HepG2 (cell line): ENCODE results near the gene MT1F. TPM values are rescaled to one million over a fixed set of nuclear protein-coding genes. Genes with fewer than 3 reads are reported as not detected.

Experiments used
- DR1 ChIP-seq: sonication (generic); formaldehyde crosslinking; IDR thresholded peaks from 2 replicates; pipeline ENCODE4 v1.8.0; 2021; ENCODE audit warnings: mild to moderate bottlenecking, missing genetic modification reagents, inconsistent platforms
- FOXO1 ChIP-seq: sonication (generic); formaldehyde crosslinking; IDR thresholded peaks from 2 replicates; pipeline ENCODE4 v1.4.0; 2020; ENCODE audit warnings: missing genetic modification reagents
- HOXA7 ChIP-seq: sonication (generic); formaldehyde crosslinking; IDR thresholded peaks from 2 replicates; pipeline ENCODE4 v1.8.1; 2022; ENCODE audit warnings: mild to moderate bottlenecking, missing genetic modification reagents, moderate library complexity
- KDM1A ChIP-seq: IDR thresholded peaks from 2 replicates; pipeline ENCODE4 v1.6.1; 2016; ENCODE audit warnings: missing compliant biosample characterization
- PAX8 ChIP-seq: sonication (generic); formaldehyde crosslinking; IDR thresholded peaks from 2 replicates; pipeline ENCODE4 v1.8.0; 2022; ENCODE audit warnings: mild to moderate bottlenecking, missing genetic modification reagents, borderline replicate concordance
- RXRA ChIP-seq: sonication (generic); formaldehyde crosslinking; IDR thresholded peaks from 2 replicates; pipeline ENCODE4 v1.5.1; 2020; ENCODE audit warnings: missing genetic modification reagents
- SAP130 ChIP-seq: IDR thresholded peaks from 2 replicates; pipeline ENCODE4 v1.6.1; 2016; ENCODE audit warnings: low read depth
- SMAD3 ChIP-seq: sonication (generic); formaldehyde crosslinking; IDR thresholded peaks from 2 replicates; pipeline ENCODE4 v1.4.0; 2020; ENCODE audit warnings: missing genetic modification reagents
- TP53 ChIP-seq: sonication (generic); formaldehyde crosslinking; conservative IDR thresholded peaks from 2 replicates; pipeline ENCODE4 v1.4.0; 2020; ENCODE audit warnings: missing genetic modification reagents
- ZBTB1 ChIP-seq: sonication (generic); formaldehyde crosslinking; IDR thresholded peaks from 2 replicates; pipeline ENCODE4 v1.4.0; 2020; ENCODE audit warnings: missing genetic modification reagents, borderline replicate concordance
- ZFY ChIP-seq: sonication (generic); formaldehyde crosslinking; IDR thresholded peaks from 2 replicates; pipeline ENCODE4 v1.4.0; 2020; ENCODE audit warnings: missing genetic modification reagents
- ZMYM2 ChIP-seq: sonication (generic); formaldehyde crosslinking; IDR thresholded peaks from 2 replicates; pipeline ENCODE4 v1.8.0; 2022; ENCODE audit warnings: mild to moderate bottlenecking, missing genetic modification reagents
- ZMYM3 ChIP-seq: sonication (generic); formaldehyde crosslinking; IDR thresholded peaks from 2 replicates; pipeline ENCODE4 v1.5.1; 2020; ENCODE audit warnings: mild to moderate bottlenecking, missing genetic modification reagents
- ZNF768 ChIP-seq: sonication (generic); formaldehyde crosslinking; IDR thresholded peaks from 2 replicates; pipeline ENCODE4 v1.4.0; 2020; ENCODE audit warnings: missing genetic modification reagents
- polyA plus RNA-seq, 8 experiments: library from polyadenylated mRNA; depleted of rRNA in 3 of 8; stranded (reverse) in 7 of 8; unstranded in 1 of 8; fragments of >200 nt; fragmentation: Illumina TruSeq in 4 of 8; extraction: Trizol in 4 of 8; gene quantifications; 2 replicates each; pipeline versions ENCODE4 v1.2.1 to v1.2.3, GENCODE V29; 2011 to 2016; ENCODE audit warnings: low read depth in 4 of 8, missing spikeins in 1 of 8, mixed read lengths in 1 of 8; ENCODE audit not compliant: insufficient read depth in 1 of 8
- total RNA-seq, 5 experiments: library from RNA; depleted of rRNA; stranded (reverse); fragments of >200 nt; fragmentation: Illumina TruSeq; extraction: Trizol; gene quantifications; 2 replicates each; pipeline ENCODE4 v1.2.3, GENCODE V29; 2016; ENCODE audit warnings: low read depth in 1 of 5
- TF ChIP-seq, protein P1 (sequence below): sonication (generic); formaldehyde crosslinking; IDR thresholded peaks from 2 replicates; pipeline ENCODE4 v1.4.0; 2020; ENCODE audit warnings: missing genetic modification reagents
- TF ChIP-seq, protein P2 (sequence below): sonication (generic); formaldehyde crosslinking; IDR thresholded peaks from 2 replicates; pipeline ENCODE4 v1.4.0; 2020; ENCODE audit warnings: missing genetic modification reagents
- TF ChIP-seq, protein P3 (sequence below): sonication (generic); formaldehyde crosslinking; conservative IDR thresholded peaks from 2 replicates; pipeline ENCODE4 v1.4.0; 2020; ENCODE audit warnings: missing genetic modification reagents
- TF ChIP-seq, protein P4 (sequence below): sonication (generic); formaldehyde crosslinking; IDR thresholded peaks from 2 replicates; pipeline ENCODE4 v1.4.0; 2020; ENCODE audit warnings: missing genetic modification reagents, low read depth, mild to moderate bottlenecking, borderline replicate concordance
- TF ChIP-seq, protein P5 (sequence below): sonication (generic); formaldehyde crosslinking; IDR thresholded peaks from 2 replicates; pipeline ENCODE4 v1.5.1; 2020; ENCODE audit warnings: mild to moderate bottlenecking, missing genetic modification reagents, borderline replicate concordance
- TF ChIP-seq, protein P6 (sequence below): sonication (generic); formaldehyde crosslinking; IDR thresholded peaks from 2 replicates; pipeline ENCODE4 v1.4.0; 2020; ENCODE audit warnings: missing genetic modification reagents, mild to moderate bottlenecking, borderline replicate concordance

MT1F gene
- total and polyA plus RNA-seq, 2 of the 13 experiments (the other 11 are each of a cell fraction or from before 2014, with no cell fraction given) = 1.9 to 169 TPM

DNA sequence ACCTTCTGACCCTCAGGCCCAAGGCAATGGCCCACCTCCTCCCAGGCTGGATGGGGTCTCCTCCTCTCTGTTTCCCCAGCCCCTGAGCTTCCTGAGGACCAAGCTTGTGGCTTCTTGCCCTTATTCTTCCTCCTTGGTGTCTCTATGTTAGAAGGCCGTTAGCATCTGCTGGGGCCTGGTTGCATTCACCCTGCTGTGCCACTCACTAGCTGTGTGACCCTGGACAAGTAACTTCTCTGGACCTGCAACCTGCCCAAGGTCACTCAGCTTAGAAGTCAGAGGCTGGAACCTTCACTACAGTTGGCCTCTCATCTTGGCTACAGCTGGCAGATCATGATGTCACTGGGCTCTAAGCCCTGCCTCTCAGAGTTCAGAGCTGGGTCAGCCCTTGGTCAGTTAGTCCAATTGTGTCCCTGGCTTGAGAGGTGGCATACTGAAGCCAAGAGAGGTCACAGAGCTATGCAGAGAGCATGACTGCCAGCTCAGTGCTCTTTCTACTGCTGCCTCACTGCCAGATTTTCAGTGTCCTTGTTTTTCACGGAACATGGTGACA, 46.4 kb upstream of the MT1F start (continued):
- TF ChIP-seq, protein P1, sequence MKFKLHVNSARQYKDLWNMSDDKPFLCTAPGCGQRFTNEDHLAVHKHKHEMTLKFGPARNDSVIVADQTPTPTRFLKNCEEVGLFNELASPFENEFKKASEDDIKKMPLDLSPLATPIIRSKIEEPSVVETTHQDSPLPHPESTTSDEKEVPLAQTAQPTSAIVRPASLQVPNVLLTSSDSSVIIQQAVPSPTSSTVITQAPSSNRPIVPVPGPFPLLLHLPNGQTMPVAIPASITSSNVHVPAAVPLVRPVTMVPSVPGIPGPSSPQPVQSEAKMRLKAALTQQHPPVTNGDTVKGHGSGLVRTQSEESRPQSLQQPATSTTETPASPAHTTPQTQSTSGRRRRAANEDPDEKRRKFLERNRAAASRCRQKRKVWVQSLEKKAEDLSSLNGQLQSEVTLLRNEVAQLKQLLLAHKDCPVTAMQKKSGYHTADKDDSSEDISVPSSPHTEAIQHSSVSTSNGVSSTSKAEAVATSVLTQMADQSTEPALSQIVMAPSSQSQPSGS (CRISPR knock-in tag) = no peak
- TF ChIP-seq, protein P2, sequence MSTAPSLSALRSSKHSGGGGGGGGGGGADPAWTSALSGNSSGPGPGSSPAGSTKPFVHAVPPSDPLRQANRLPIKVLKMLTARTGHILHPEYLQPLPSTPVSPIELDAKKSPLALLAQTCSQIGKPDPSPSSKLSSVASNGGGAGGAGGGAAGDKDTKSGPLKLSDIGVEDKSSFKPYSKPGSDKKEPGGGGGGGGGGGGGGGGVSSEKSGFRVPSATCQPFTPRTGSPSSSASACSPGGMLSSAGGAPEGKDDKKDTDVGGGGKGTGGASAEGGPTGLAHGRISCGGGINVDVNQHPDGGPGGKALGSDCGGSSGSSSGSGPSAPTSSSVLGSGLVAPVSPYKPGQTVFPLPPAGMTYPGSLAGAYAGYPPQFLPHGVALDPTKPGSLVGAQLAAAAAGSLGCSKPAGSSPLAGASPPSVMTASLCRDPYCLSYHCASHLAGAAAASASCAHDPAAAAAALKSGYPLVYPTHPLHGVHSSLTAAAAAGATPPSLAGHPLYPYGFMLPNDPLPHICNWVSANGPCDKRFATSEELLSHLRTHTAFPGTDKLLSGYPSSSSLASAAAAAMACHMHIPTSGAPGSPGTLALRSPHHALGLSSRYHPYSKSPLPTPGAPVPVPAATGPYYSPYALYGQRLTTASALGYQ (CRISPR knock-in tag) = no peak
- TF ChIP-seq ZFY (CRISPR knock-in tag) = no peak
- TF ChIP-seq RXRA (CRISPR knock-in tag) = peak; percentile 84
- TF ChIP-seq KDM1A = 0 out of 2 replicates have a peak, but pooled peaks have one; percentile 51
- no peak for TF ChIP-seq SMAD3
- no peak for TF ChIP-seq PAX8 (CRISPR knock-in tag)
- TF ChIP-seq ZBTB1 (CRISPR knock-in tag) = no peak
- TF ChIP-seq HOXA7 (CRISPR knock-in tag) = no peak
- peak; percentile 79 for TF ChIP-seq SAP130
- peak; percentile 93 for TF ChIP-seq ZNF768 (CRISPR knock-in tag)
- peak; percentile 91 for TF ChIP-seq ZMYM3 (CRISPR knock-in tag)
- TF ChIP-seq, protein P3, sequence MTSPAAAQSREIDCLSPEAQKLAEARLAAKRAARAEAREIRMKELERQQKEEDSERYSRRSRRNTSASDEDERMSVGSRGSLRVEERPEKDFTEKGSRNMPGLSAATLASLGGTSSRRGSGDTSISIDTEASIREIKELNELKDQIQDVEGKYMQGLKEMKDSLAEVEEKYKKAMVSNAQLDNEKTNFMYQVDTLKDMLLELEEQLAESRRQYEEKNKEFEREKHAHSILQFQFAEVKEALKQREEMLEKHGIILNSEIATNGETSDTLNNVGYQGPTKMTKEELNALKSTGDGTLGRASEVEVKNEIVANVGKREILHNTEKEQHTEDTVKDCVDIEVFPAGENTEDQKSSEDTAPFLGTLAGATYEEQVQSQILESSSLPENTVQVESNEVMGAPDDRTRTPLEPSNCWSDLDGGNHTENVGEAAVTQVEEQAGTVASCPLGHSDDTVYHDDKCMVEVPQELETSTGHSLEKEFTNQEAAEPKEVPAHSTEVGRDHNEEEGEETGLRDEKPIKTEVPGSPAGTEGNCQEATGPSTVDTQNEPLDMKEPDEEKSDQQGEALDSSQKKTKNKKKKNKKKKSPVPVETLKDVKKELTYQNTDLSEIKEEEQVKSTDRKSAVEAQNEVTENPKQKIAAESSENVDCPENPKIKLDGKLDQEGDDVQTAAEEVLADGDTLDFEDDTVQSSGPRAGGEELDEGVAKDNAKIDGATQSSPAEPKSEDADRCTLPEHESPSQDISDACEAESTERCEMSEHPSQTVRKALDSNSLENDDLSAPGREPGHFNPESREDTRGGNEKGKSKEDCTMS = no peak
- TF ChIP-seq, protein P4, sequence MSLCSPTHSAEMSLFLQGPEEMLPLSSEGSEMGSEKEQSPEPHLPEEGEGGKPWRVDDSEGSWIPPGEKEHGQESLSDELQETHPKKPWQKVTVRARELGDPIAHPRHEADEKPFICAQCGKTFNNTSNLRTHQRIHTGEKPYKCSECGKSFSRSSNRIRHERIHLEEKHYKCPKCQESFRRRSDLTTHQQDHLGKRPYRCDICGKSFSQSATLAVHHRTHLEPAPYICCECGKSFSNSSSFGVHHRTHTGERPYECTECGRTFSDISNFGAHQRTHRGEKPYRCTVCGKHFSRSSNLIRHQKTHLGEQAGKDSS (CRISPR knock-in tag) = no peak; the same call in 1 of the 2 replicates
- TF ChIP-seq, protein P5, sequence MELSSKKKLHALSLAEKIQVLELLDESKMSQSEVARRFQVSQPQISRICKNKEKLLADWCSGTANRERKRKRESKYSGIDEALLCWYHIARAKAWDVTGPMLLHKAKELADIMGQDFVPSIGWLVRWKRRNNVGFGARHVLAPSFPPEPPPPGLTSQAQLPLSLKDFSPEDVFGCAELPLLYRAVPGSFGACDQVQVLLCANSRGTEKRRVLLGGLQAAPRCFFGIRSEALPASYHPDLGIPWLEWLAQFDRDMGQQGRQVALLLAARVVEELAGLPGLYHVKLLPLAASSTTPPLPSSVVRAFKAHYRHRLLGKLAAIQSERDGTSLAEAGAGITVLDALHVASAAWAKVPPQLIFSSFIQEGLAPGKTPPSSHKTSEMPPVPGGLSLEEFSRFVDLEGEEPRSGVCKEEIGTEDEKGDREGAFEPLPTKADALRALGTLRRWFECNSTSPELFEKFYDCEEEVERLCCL (CRISPR knock-in tag) = no peak
- no peak for TF ChIP-seq TP53 (CRISPR knock-in tag)
- TF ChIP-seq, protein P6, sequence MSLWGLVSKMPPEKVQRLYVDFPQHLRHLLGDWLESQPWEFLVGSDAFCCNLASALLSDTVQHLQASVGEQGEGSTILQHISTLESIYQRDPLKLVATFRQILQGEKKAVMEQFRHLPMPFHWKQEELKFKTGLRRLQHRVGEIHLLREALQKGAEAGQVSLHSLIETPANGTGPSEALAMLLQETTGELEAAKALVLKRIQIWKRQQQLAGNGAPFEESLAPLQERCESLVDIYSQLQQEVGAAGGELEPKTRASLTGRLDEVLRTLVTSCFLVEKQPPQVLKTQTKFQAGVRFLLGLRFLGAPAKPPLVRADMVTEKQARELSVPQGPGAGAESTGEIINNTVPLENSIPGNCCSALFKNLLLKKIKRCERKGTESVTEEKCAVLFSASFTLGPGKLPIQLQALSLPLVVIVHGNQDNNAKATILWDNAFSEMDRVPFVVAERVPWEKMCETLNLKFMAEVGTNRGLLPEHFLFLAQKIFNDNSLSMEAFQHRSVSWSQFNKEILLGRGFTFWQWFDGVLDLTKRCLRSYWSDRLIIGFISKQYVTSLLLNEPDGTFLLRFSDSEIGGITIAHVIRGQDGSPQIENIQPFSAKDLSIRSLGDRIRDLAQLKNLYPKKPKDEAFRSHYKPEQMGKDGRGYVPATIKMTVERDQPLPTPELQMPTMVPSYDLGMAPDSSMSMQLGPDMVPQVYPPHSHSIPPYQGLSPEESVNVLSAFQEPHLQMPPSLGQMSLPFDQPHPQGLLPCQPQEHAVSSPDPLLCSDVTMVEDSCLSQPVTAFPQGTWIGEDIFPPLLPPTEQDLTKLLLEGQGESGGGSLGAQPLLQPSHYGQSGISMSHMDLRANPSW (CRISPR knock-in tag) = no peak
- TF ChIP-seq DR1 = no peak
- no peak for TF ChIP-seq FOXO1 (CRISPR knock-in tag)
- TF ChIP-seq ZMYM2 = no peak
